AG20443 (cell line): Measurements from ENCODE around the gene PIP5K1B.

Experiments used
- DNase-seq: peaks from one replicate; pipeline ENCODE4 v3.0.0; 2012; ENCODE audit warnings: low spot score, mixed read lengths

The PIP5K1B gene

GRCh38 chr9:68859347-68859746 lies 154.3 kb downstream of the PIP5K1B start:
- DNase-seq, result no peak

- no peak for DNase-seq
Observed at GRCh38 chr9:68860419-68860818, 155.4 kb downstream of the PIP5K1B start.

- no peak for DNase-seq
Observed at GRCh38 chr9:68861436-68861835, 156.4 kb downstream of the PIP5K1B start.

GRCh38 chr9:68867066-68867465 lies 162.0 kb downstream of the PIP5K1B start:
- no peak for DNase-seq

GRCh38 chr9:68869022-68869421 lies 164.0 kb downstream of the PIP5K1B start:
- DNase-seq, result no peak

GRCh38 chr9:68870086-68870485 lies 165.0 kb downstream of the PIP5K1B start:
- no peak for DNase-seq

GRCh38 chr9:68871236-68871635 lies 166.2 kb downstream of the PIP5K1B start:
- no peak for DNase-seq

GRCh38 chr9:68872026-68872501 lies 167.0 kb downstream of the PIP5K1B start:
- DNase-seq, result no peak

- DNase-seq, result no peak
Observed at GRCh38 chr9:68873179-68873578, 168.1 kb downstream of the PIP5K1B start.

GRCh38 chr9:68876273-68876672 lies 171.2 kb downstream of the PIP5K1B start:
- DNase-seq, result no peak

GRCh38 chr9:68876681-68877080 lies 171.6 kb downstream of the PIP5K1B start:
- DNase-seq, result no peak

GRCh38 chr9:68877219-68877618 lies 172.2 kb downstream of the PIP5K1B start:
- DNase-seq, result no peak

GRCh38 chr9:68878450-68878849 lies 173.4 kb downstream of the PIP5K1B start:
- no peak for DNase-seq

- DNase-seq, result no peak
Observed at GRCh38 chr9:68883224-68883623, 178.2 kb downstream of the PIP5K1B start.

- DNase-seq, result no peak
Observed at GRCh38 chr9:68887232-68887631, 182.2 kb downstream of the PIP5K1B start.

- no peak for DNase-seq
Observed at GRCh38 chr9:68894502-68894901, 189.5 kb downstream of the PIP5K1B start.

GRCh38 chr9:68895741-68896478 lies 190.9 kb downstream of the PIP5K1B start:
- DNase-seq, result no peak

- DNase-seq, result no peak
Observed at GRCh38 chr9:68896486-68896885, 191.4 kb downstream of the PIP5K1B start.

GRCh38 chr9:68897577-68898145 lies 192.6 kb downstream of the PIP5K1B start:
- no peak for DNase-seq

- DNase-seq, result no peak
Observed at GRCh38 chr9:68898781-68899439, 193.9 kb downstream of the PIP5K1B start.

GRCh38 chr9:68904454-68904853 lies 199.4 kb downstream of the PIP5K1B start:
- DNase-seq, result no peak

GRCh38 chr9:68905129-68905528 lies 200.1 kb downstream of the PIP5K1B start:
- DNase-seq, result no peak

- no peak for DNase-seq
Observed at GRCh38 chr9:68907910-68908309, 202.9 kb downstream of the PIP5K1B start.
